Adrenal gland (tissue), 12 donors: ENCODE results near the gene UBE2M. TPM values are rescaled to one million over a fixed set of nuclear protein-coding genes. Genes with fewer than 3 reads are reported as not detected.
"Not testable (repeated sequence)": the region's sequence is repeated elsewhere in the genome, so short reads cannot be mapped to it uniquely, and the experiment has no call there.

Experiments used
- DNase-seq, 7 donors: peaks; one replicate each; pipeline ENCODE4 v3.0.0-alpha.2; 2019 to 2020
- H3K27ac ChIP-seq, 5 donors: fragments of 200-600 bp; sonication (generic) in 4 of 5; 1 replicate in 3 of 5; 2 replicates in 2 of 5; pipeline versions ENCODE4 v1.5.1 to v1.8.0; 2016 to 2020; ENCODE audit warnings: mild to moderate bottlenecking in 1 of 5
- H3K27me3 ChIP-seq: fragments of 200-600 bp; 2 replicates; pipeline ENCODE4 v1.8.0; 2021
- H3K36me3 ChIP-seq, 2 donors: fragments of 200-600 bp; replicated peaks in 1 of 2; 1 replicate in 1 of 2; 2 replicates in 1 of 2; pipeline versions ENCODE4 v1.5.1 to v1.8.0; 2018 to 2022
- H3K4me1 ChIP-seq, 2 donors: fragments of 200-600 bp; replicated peaks in 1 of 2; 1 replicate in 1 of 2; 2 replicates in 1 of 2; pipeline versions ENCODE4 v1.5.1 to v1.8.0; 2018 to 2021
- H3K4me3 ChIP-seq, 4 donors: fragments of 200-600 bp; sonication (generic) in 3 of 4; one replicate each; pipeline ENCODE4 v1.5.1; 2016 to 2018
- H3K9me3 ChIP-seq, 3 donors: fragments of 200-600 bp; sonication (generic) in 1 of 3; replicated peaks in 1 of 3; 1 replicate in 2 of 3; 2 replicates in 1 of 3; pipeline versions ENCODE4 v1.5.1 to v1.8.0; 2016 to 2021
- CTCF ChIP-seq, 6 experiments: fragments of 450-650 bp in 4 of 6; fragments of 200-600 bp in 2 of 6; sonication (generic) in 1 of 6; IDR thresholded peaks; 1 replicate in 5 of 6; 2 replicates in 1 of 6; pipeline versions ENCODE4 v1.5.1 to v1.8.0; 2016 to 2021; ENCODE audit warnings: antibody characterized with exemption in 6 of 6, mild to moderate bottlenecking in 2 of 6, moderate library complexity in 1 of 6
- POLR2A ChIP-seq, 2 donors: fragments of 450-650 bp; IDR thresholded peaks; one replicate each; pipeline ENCODE4 v1.6.1; 2017; ENCODE audit warnings: antibody characterized with exemption in 2 of 2, mild to moderate bottlenecking in 2 of 2, moderate library complexity in 1 of 2
- WGBS, 4 donors: extraction: QIAGEN DNeasy Blood & Tissue Kit in 2 of 4; methylation state at CpG; one replicate each; pipeline versions ENCODE4 v1.1.5 to v1.1.7; 2013 to 2017; 5-methylcytosine and 5-hydroxymethylcytosine counted together
- intact Hi-C, 2 donors: fragments of 100-400 bp; cut with DNase I; formaldehyde crosslinking; loops; one replicate each; pipeline versions ENCODE4 v1.14.1 to v1.15.0; 2022 to 2023
- microRNA-seq, 3 donors: library from miRNA; unstranded; fragments of <30 nt; microRNA quantifications; one replicate each; pipeline ENCODE4, GENCODE V29; 2017 to 2020
- polyA plus RNA-seq, 3 donors: library from polyadenylated mRNA; stranded (reverse); fragments of 200-250 nt in 2 of 3; fragments of 350-450 nt in 1 of 3; fragmentation: Illumina TruSeq in 1 of 3; extraction: RNeasy Lipid Tissue Mini Kit (QIAGEN cat#74804) in 1 of 3; gene quantifications; one replicate each; pipeline ENCODE4 v1.2.3, GENCODE V29; 2013 to 2014
- small RNA-seq, 2 donors: library from RNA; depleted of rRNA; stranded (forward); fragments of <200 nt; gene quantifications; one replicate each; pipeline ENCODE3, GENCODE V24; 2016
- total RNA-seq, 9 donors: library from RNA; depleted of rRNA in 4 of 9; stranded (reverse); fragments of >200 nt in 4 of 9; fragments of 120-200 nt in 1 of 9; fragmentation: NEBNext Ultra II Directional in 1 of 9; extraction: Animal tissue kit (Norgen Biotek cat#: 25700) in 1 of 9; gene quantifications; one replicate each; pipeline versions ENCODE4 v1.1.0 to v1.2.4, GENCODE V29; 2013 to 2023
- donor health status: healthy with polysubstance abuse.
- donor health status: Bipolar disorder and iron deficiency.
- donor health status: DM: yes; HTN: yes; CAD: no.
- donor health status: DM: no; HTN: no; CAD: no.
- donor health status: DM: no; HTN: no; CAD: no.
- donor health status: DM: yes; HTN: yes; CAD: no.

Gene UBE2M
- total and polyA plus RNA-seq, 12 donors = 19.9 to 193 (median 66.4) TPM

GRCh38 chr19:58511353-58512208 is 46.8 kb downstream of the UBE2M start, which contains the start of gene SLC27A5:
SLC27A5 (minus strand) TSS chr19:58511992; CDS start chr19:58511955, 37 bp downstream.
- peaks cover 9 to 13% of the 10 kb centered on the region in 2 donors for H3K4me1 ChIP-seq
- intact Hi-C loops = no loop called here
- TF ChIP-seq CTCF (IDR thresholded peaks at IDR 0.05) (no peak), POLR2A (IDR thresholded peaks at IDR 0.05) (no peak)
- no peaks in the 10 kb centered on the region for H3K9me3 ChIP-seq
- WGBS, 4 donors = 75 to 82% (median 80%) methylated on average over 8 to 25 of the region's 25 CpGs
- no peaks in the 10 kb centered on the region for H3K27me3 ChIP-seq
- peaks cover 0 to 9% of the 10 kb centered on the region in 2 donors for H3K36me3 ChIP-seq
- H3K27ac ChIP-seq = no peak within 1 kb of the TSS
- peak in 2 of 7 donors; percentile 23 to 24 for DNase-seq
- no peak within 1 kb of the TSS for H3K4me3 ChIP-seq

- Histone ChIP-seq H3K36me3 (no peaks in the 10 kb centered on the region), H3K27me3 (no peaks in the 10 kb centered on the region), H3K9me3 (no peaks in the 10 kb centered on the region), H3K4me3 (no peak overlapping the region), H3K4me1 (peaks cover 9 to 13% of the 10 kb centered on the region in 2 donors), H3K27ac (no peak overlapping the region)
- intact Hi-C loops = no loop called here
- 78 to 90% (median 88%) methylated on average over 7 to 8 of the region's 8 CpGs for WGBS, 4 donors
- DNase-seq = no peak
- TF ChIP-seq POLR2A (IDR thresholded peaks at IDR 0.05) = no peak
- no peak for TF ChIP-seq CTCF (IDR thresholded peaks at IDR 0.05)
Measured at GRCh38 chr19:58510084-58510862, 48.1 kb downstream of the UBE2M start.

DNA sequence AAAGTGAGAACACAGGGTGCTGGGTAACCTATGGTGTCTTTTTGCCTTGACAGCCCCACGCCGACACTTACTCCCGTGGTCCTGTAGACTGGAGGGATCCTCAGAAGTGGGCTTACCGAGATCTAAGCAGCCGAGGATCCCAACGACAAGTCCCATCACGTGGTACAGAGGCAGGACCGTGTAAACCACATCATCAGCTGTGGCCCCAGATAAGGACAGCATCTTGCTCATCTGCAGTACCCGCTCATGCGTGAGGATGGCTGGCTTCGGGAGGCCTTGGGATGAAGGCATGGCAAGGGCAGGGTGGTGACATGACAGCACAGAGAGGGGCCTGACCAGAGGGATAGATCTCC is 48.7 kb downstream of the UBE2M start:
- Histone ChIP-seq H3K9me3 (no peaks in the 10 kb centered on the region), H3K4me1 (peaks cover 9 to 12% of the 10 kb centered on the region in 2 donors), H3K27ac (no peak overlapping the region), H3K4me3 (no peak overlapping the region), H3K36me3 (no peaks in the 10 kb centered on the region), H3K27me3 (no peaks in the 10 kb centered on the region)
- 71 to 90% (median 87%) methylated on average over 8 to 11 of the region's 11 CpGs for WGBS, 4 donors
- DNase-seq = no peak
- intact Hi-C loops = no loop called here
- TF ChIP-seq CTCF (IDR thresholded peaks at IDR 0.05) (no peak), POLR2A (IDR thresholded peaks at IDR 0.05) (no peak)

GRCh38 chr19:58507602-58508223 is 50.7 kb downstream of the UBE2M start:
- H3K27me3 ChIP-seq, H3K36me3 ChIP-seq, H3K4me3 ChIP-seq, intact Hi-C loops, H3K4me1 ChIP-seq, H3K9me3 ChIP-seq, H3K27ac ChIP-seq, DNase-seq: not testable (repeated sequence)
- 65 to 78% (median 73%) methylated on average over 7 to 8 of the region's 8 CpGs for WGBS, 4 donors

Small RNA genes within 50 kb of the gene (microRNA-seq; reads per million reads assigned to microRNA genes)
- gene MIR6807 = 0 to 0.57 (median 0) reads per million in 3 donors

Small RNA genes within 50 kb of the gene (small RNA-seq; reads per million reads assigned to genes)
- gene MIR6807 = 0 to 0.08 reads per million in 2 donors
- gene RN7SL525P = 0 reads per million in 2 donors

Other genes with a start within 250 kb of the UBE2M start
- gene ZSCAN22, start 231.6 kb downstream of the UBE2M start, total RNA-seq = 1 to 10 TPM; 1.8 to 4.8 (median 3.3) TPM
- 1 to 10 TPM in 2 of 3 donors, under 1 TPM in 1; 0.98 to 3.1 (median 1.2) TPM for gene ZSCAN22, start 231.6 kb downstream of the UBE2M start, polyA plus RNA-seq
- 10 to 100 TPM in 3 of 9 donors, 1 to 10 TPM in 5, under 1 TPM in 1; 0.39 to 20.9 (median 6.5) TPM for gene A1BG, start 205.1 kb downstream of the UBE2M start, total RNA-seq
- 10 to 100 TPM in 2 of 3 donors, not detected in 1; 31.3 to 41.3 TPM for gene A1BG, start 205.1 kb downstream of the UBE2M start, polyA plus RNA-seq
- gene ZNF497, start 195.9 kb downstream of the UBE2M start, total RNA-seq = 1 to 10 TPM in 8 of 9 donors, under 1 TPM in 1; 0.35 to 8.1 (median 1.5) TPM
- gene ZNF497, start 195.9 kb downstream of the UBE2M start, polyA plus RNA-seq = 1 to 10 TPM in 2 of 3 donors, under 1 TPM in 1; 0.20 to 2.2 (median 2.0) TPM
- gene ZNF837, start 177.6 kb downstream of the UBE2M start, total RNA-seq = 10 to 100 TPM in 1 of 9 donors, 1 to 10 TPM in 8; 2.4 to 10.5 (median 4.3) TPM
- 1 to 10 TPM in 2 of 3 donors, under 1 TPM in 1; 0.09 to 8.1 (median 6.1) TPM for gene ZNF837, start 177.6 kb downstream of the UBE2M start, polyA plus RNA-seq
- 1,000 to 10,000 TPM in 7 of 9 donors, 100 to 1,000 TPM in 2; 839 to 1,999 (median 1,219) TPM for gene RPS5, start 171.3 kb downstream of the UBE2M start, total RNA-seq
- 1,000 to 10,000 TPM in 1 of 3 donors, 100 to 1,000 TPM in 2; 555 to 1,093 (median 722) TPM for gene RPS5, start 171.3 kb downstream of the UBE2M start, polyA plus RNA-seq
- not detected for gene RNF225, start 163.0 kb downstream of the UBE2M start, total RNA-seq
- gene RNF225, start 163.0 kb downstream of the UBE2M start, polyA plus RNA-seq = not detected
- 10 to 100 TPM; 11.7 to 37.5 (median 15.9) TPM for gene ZNF584, start 150.0 kb downstream of the UBE2M start, total RNA-seq
- 10 to 100 TPM in 1 of 3 donors, 1 to 10 TPM in 2; 7.1 to 12.3 (median 9.7) TPM for gene ZNF584, start 150.0 kb downstream of the UBE2M start, polyA plus RNA-seq
- gene ZNF132, start 118.5 kb downstream of the UBE2M start, total RNA-seq = 10 to 100 TPM in 1 of 9 donors, 1 to 10 TPM in 8; 2.4 to 12.0 (median 4.9) TPM
- gene ZNF132, start 118.5 kb downstream of the UBE2M start, polyA plus RNA-seq = 1 to 10 TPM; 1.3 to 3.2 (median 1.4) TPM
- 1 to 10 TPM; 3.1 to 8.7 (median 6.7) TPM for gene ZNF324B, start 107.0 kb downstream of the UBE2M start, total RNA-seq
- 1 to 10 TPM; 1.4 to 3.6 (median 1.5) TPM for gene ZNF324B, start 107.0 kb downstream of the UBE2M start, polyA plus RNA-seq
- gene ZNF324, start 91.5 kb downstream of the UBE2M start, total RNA-seq = 10 to 100 TPM in 6 of 9 donors, 1 to 10 TPM in 3; 7.5 to 58.3 (median 15.4) TPM
- gene ZNF324, start 91.5 kb downstream of the UBE2M start, polyA plus RNA-seq = 1 to 10 TPM; 2.1 to 7.2 (median 3.5) TPM
- 10 to 100 TPM in 8 of 9 donors, 1 to 10 TPM in 1; 8.4 to 21.6 (median 14.5) TPM for gene ZNF446, start 82.3 kb downstream of the UBE2M start, total RNA-seq
- gene ZNF446, start 82.3 kb downstream of the UBE2M start, polyA plus RNA-seq = 10 to 100 TPM in 2 of 3 donors, 1 to 10 TPM in 1; 2.7 to 30.8 (median 25.6) TPM
- 10 to 100 TPM in 3 of 9 donors, 1 to 10 TPM in 6; 3.8 to 17.1 (median 9.1) TPM for gene SLC27A5, start 46.6 kb downstream of the UBE2M start, total RNA-seq
- gene SLC27A5, start 46.6 kb downstream of the UBE2M start, polyA plus RNA-seq = 10 to 100 TPM in 2 of 3 donors, 1 to 10 TPM in 1; 5.9 to 18.3 (median 17.5) TPM
- 10 to 100 TPM in 8 of 9 donors, 1 to 10 TPM in 1; 2.6 to 20.4 (median 14.7) TPM for gene ZBTB45, start 38.8 kb downstream of the UBE2M start, total RNA-seq
- gene ZBTB45, start 38.8 kb downstream of the UBE2M start, polyA plus RNA-seq = 10 to 100 TPM in 1 of 3 donors, 1 to 10 TPM in 2; 1.7 to 12.6 (median 7.9) TPM
- gene TRIM28, start 14.5 kb downstream of the UBE2M start, total RNA-seq = 100 to 1,000 TPM; 161 to 279 (median 220) TPM
- 100 to 1,000 TPM; 245 to 302 (median 254) TPM for gene TRIM28, start 14.5 kb downstream of the UBE2M start, polyA plus RNA-seq
- 100 to 1,000 TPM; 146 to 246 (median 199) TPM for gene CHMP2A, start 3.5 kb downstream of the UBE2M start, total RNA-seq
- 100 to 1,000 TPM; 273 to 560 (median 394) TPM for gene CHMP2A, start 3.5 kb downstream of the UBE2M start, polyA plus RNA-seq
- 10 to 100 TPM; 13.8 to 77.0 (median 33.2) TPM for gene MZF1, start 14.7 kb upstream of the UBE2M start, total RNA-seq
- 100 to 1,000 TPM in 2 of 3 donors, 1 to 10 TPM in 1; 8.7 to 152 (median 130) TPM for gene MZF1, start 14.7 kb upstream of the UBE2M start, polyA plus RNA-seq